Subcutaneous abdominal adipose tissue (tissue), 5 donors: ENCODE measurements around the gene EOLA2.
"Not testable (repeated sequence)": the region's sequence is repeated elsewhere in the genome, so short reads cannot be mapped to it uniquely, and the experiment has no call there.

ENCODE experiments used
- H3K27ac ChIP-seq: one replicate; pipeline ENCODE4 v1.7.0; 2013; ENCODE audit warnings: low read depth, mild to moderate bottlenecking, inconsistent platforms, low read length, moderate library complexity
- H3K27me3 ChIP-seq, 5 donors: one replicate each; pipeline ENCODE4 v1.7.0; 2013; ENCODE audit warnings: low read length in 5 of 5, inconsistent platforms in 1 of 5; ENCODE audit not compliant: control insufficient read depth in 5 of 5, insufficient read depth in 4 of 5
- H3K36me3 ChIP-seq, 5 donors: one replicate each; pipeline ENCODE4 v1.7.0; 2013; ENCODE audit warnings: low read length in 5 of 5; ENCODE audit not compliant: control insufficient read depth in 5 of 5, insufficient read depth in 5 of 5
- H3K4me1 ChIP-seq, 5 donors: one replicate each; pipeline ENCODE4 v1.7.0; 2013; ENCODE audit warnings: low read length in 5 of 5, mild to moderate bottlenecking in 3 of 5, moderate library complexity in 1 of 5; ENCODE audit not compliant: control insufficient read depth in 5 of 5, insufficient read depth in 5 of 5
- H3K4me3 ChIP-seq, 5 donors: one replicate each; pipeline ENCODE4 v1.7.0; 2013; ENCODE audit warnings: low read length in 5 of 5, low read depth in 1 of 5
- H3K9ac ChIP-seq, 5 donors: one replicate each; pipeline ENCODE4 v1.7.0; 2013; ENCODE audit warnings: low read length in 5 of 5, mild to moderate bottlenecking in 4 of 5, moderate library complexity in 3 of 5
- H3K9me3 ChIP-seq, 5 donors: one replicate each; pipeline ENCODE4 v1.7.0; 2013; ENCODE audit warnings: low read length in 5 of 5; ENCODE audit not compliant: control insufficient read depth in 5 of 5
- donor health status: healthy.
- donor health status: healthy.
- donor health status: healthy.
- donor health status: healthy.
- donor health status: healthy.

The EOLA2 gene

GRCh38 chrX:149937871-149938426 is 342 bp downstream of the EOLA2 start:
- H3K36me3 ChIP-seq = peaks cover 0 to 14% (median 8%) of the 10 kb centered on the region in 5 donors
- peak overlapping the region; percentile 63 to 76 (median 72) for H3K4me3 ChIP-seq
- peaks cover 7 to 14% (median 11%) of the 10 kb centered on the region in 5 donors for H3K4me1 ChIP-seq
- H3K9ac ChIP-seq = peak overlapping the region in 4 of 5 donors; percentile 58 to 91 (median 84)
- no peaks in the 10 kb centered on the region for H3K27me3 ChIP-seq
- peaks cover 0 to 5% (median 4%) of the 10 kb centered on the region in 5 donors for H3K9me3 ChIP-seq
- H3K27ac ChIP-seq = peak overlapping the region; percentile 80

- H3K36me3 ChIP-seq = peaks cover 0 to 14% (median 8%) of the 10 kb centered on the region in 5 donors
- H3K27ac ChIP-seq = peak overlapping the region; percentile 80
- not testable (repeated sequence) for H3K27me3 ChIP-seq, H3K9me3 ChIP-seq
- H3K4me1 ChIP-seq = peaks cover 7 to 14% (median 11%) of the 10 kb centered on the region in 5 donors
- H3K4me3 ChIP-seq = peak overlapping the region; percentile 52 to 76 (median 64)
- peak overlapping the region in 4 of 5 donors; percentile 58 to 91 (median 84) for H3K9ac ChIP-seq
These were observed 963 bp downstream of the EOLA2 start for GRCh38 chrX:149937328-149937727.

GRCh38 chrX:149933547-149933946 is 4.7 kb downstream of the EOLA2 start:
- not testable (repeated sequence) for H3K27ac ChIP-seq, H3K9me3 ChIP-seq, H3K4me1 ChIP-seq, H3K4me3 ChIP-seq, H3K27me3 ChIP-seq, H3K9ac ChIP-seq
- H3K36me3 ChIP-seq = peaks cover 0 to 14% (median 8%) of the 10 kb centered on the region in 5 donors

DNA sequence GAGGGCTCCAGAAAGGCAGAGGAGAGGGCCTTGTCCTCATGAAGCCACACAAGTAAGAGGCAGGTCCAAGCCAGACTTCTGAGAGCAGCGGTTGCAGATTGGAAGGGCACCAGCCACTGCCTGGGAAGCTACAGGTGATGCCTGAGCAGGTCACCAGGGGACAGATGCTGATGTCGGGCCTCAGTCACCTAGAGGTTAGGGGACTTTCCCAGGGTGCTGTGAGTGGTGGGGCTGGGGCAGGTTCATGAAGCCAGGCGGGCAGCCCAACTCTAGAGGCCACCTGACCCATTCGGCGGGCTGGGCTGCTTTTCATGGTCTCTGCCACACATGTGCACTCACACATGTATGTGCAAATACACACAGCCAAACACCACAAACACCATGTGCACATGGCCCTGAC is 5.3 kb downstream of the EOLA2 start:
- H3K36me3 ChIP-seq = peaks cover 0 to 14% (median 8%) of the 10 kb centered on the region in 5 donors
- H3K9me3 ChIP-seq, H3K27ac ChIP-seq, H3K4me1 ChIP-seq, H3K9ac ChIP-seq, H3K27me3 ChIP-seq, H3K4me3 ChIP-seq: not testable (repeated sequence)

DNA sequence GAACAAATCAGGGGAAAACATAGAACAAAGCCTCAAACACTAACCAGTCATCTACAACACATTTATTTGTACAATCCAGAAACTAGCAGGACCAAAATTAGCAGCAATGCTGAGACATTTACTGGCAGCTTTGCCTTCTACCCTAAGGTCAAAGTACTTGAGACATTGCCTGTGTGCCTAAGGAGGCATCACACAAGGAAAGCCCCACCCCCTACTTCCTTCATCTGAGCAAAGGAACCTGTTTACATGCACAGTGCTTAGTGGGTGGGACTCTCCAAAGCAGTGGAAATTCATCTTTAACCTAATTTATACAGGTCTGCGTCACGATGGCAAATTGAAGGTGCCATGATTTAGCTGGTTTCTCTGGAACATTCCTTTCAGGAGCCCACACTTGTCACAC is 6.1 kb downstream of the EOLA2 start:
- H3K4me3 ChIP-seq, H3K9ac ChIP-seq, H3K27ac ChIP-seq, H3K4me1 ChIP-seq, H3K9me3 ChIP-seq, H3K27me3 ChIP-seq: not testable (repeated sequence)
- H3K36me3 ChIP-seq = peaks cover 0 to 14% (median 8%) of the 10 kb centered on the region in 5 donors

- not testable (repeated sequence) for H3K4me3 ChIP-seq, H3K9ac ChIP-seq
These were observed 6.9 kb downstream of the EOLA2 start for GRCh38 chrX:149931355-149931754.

DNA sequence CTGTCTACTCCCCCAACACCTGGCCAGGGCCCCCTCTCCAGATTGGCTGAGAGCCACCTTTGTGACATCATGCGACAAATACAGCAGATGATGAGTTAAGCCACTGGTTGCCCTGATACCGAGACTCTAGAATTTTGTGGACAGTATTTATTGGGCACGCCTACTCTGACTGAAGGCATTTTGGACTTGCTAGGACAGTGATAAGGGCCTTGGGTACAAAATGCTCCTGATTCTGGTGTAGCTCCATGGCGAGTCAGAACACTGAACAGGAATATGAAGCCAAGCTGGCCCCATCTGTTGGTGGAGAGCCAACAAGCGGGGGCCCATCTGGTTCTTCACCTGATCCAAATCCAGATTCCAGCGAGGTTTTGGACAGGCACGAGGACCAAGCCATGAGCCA is 8.9 kb downstream of the EOLA2 start, which contains the start of gene HSFX4:
TSS of gene HSFX4 (plus strand) at position 174 of the 400 bp plus-strand sequence. CDS start at position 246, 72 bp downstream.
- not testable (repeated sequence) for H3K27me3 ChIP-seq, H3K4me1 ChIP-seq, H3K27ac ChIP-seq, H3K4me3 ChIP-seq, H3K9me3 ChIP-seq, H3K36me3 ChIP-seq, H3K9ac ChIP-seq

More at GRCh38 chrX:149931355-149931754, 6.9 kb downstream of the EOLA2 start:
- H3K4me1 ChIP-seq, H3K9me3 ChIP-seq, H3K27me3 ChIP-seq, H3K27ac ChIP-seq: not testable (repeated sequence)
- peaks cover 0 to 14% (median 8%) of the 10 kb centered on the region in 5 donors for H3K36me3 ChIP-seq

DNA sequence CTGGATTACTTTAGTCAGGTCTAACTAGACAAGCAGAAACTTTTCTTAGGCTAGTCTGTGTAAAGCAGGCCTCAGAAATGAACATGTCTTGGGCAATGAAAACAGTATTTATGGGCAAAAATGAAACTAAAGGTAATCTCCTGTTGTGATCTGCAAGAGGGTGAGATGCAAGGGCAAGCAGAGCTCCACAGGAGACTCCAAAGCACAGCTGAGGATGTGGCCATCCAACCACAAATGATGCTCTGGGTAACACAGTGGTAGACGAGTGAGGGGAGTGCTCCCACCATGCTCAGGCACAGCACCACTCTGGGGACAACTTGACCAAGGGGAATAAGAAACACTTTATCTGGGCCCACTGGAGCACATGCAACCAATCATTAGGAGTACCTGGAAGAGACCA is 9.7 kb downstream of the EOLA2 start:
- H3K9me3 ChIP-seq, H3K27me3 ChIP-seq, H3K4me3 ChIP-seq, H3K9ac ChIP-seq, H3K36me3 ChIP-seq, H3K27ac ChIP-seq, H3K4me1 ChIP-seq: not testable (repeated sequence)

- not testable (repeated sequence) for H3K9ac ChIP-seq, H3K27ac ChIP-seq, H3K9me3 ChIP-seq, H3K36me3 ChIP-seq, H3K4me3 ChIP-seq, H3K4me1 ChIP-seq, H3K27me3 ChIP-seq
These were observed 10.4 kb downstream of the EOLA2 start for GRCh38 chrX:149927964-149928258.

DNA sequence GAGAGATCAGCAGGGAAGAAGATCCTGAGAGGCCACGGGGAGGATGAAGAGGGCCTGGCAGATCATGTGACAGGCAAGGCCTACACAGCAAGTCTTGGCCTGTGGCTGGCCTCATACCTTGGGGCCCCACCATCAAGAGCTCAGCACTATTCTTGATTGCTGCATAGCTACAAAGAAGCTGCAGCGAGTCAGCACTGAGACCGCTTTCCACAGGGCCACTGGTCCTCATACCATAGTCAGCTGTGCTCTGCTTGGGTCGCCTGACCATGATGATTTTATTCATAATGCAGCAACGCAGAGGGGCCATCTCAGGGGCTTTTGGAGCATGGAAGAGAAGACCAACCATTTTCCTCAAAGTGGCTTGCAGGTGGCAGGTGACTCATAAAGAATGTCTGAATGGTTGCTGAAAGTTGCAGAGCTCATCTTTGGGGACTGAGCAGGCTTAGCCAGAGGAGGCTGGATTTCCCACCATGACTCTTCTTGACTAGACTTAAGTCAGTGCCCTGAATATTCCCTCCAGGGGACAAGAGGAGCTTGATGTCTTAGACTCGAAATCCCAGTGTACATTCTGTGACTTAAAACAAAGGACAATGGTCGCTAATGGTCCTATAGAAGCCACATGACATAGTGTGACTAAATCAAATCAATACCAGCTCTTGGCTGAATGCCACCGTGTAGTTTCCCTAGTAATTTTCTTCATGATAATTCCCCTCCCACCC is 10.9 kb downstream of the EOLA2 start:
- not testable (repeated sequence) for H3K4me1 ChIP-seq

More for the DNA sequence above, 10.9 kb downstream of the EOLA2 start:
- not testable (repeated sequence) for H3K9me3 ChIP-seq, H3K9ac ChIP-seq, H3K4me3 ChIP-seq, H3K27ac ChIP-seq, H3K36me3 ChIP-seq, H3K27me3 ChIP-seq
